ENCODE data around the gene SLC30A1.

- TF ChIP-seq CTCF (IDR thresholded peaks at IDR 0.05; ENCODE audit: control extremely low read depth in 1 of 3, insufficient read depth in 1 of 3, low read depth in 1 of 3, low read length in 3 of 3) (no peak), SRF (IDR thresholded peaks at IDR 0.05; ENCODE audit: low read depth, low read length) (no peak), RFX5 (IDR thresholded peaks at IDR 0.05; ENCODE audit: borderline replicate concordance, low read depth, low read length) (no peak), EP300 (IDR thresholded peaks at IDR 0.05; ENCODE audit: borderline replicate concordance in 1 of 2, low read depth in 2 of 2, low read length in 2 of 2) (no peak), RNF2 (IDR thresholded peaks at IDR 0.05; ENCODE audit: borderline replicate concordance, low read depth, low read length, missing control alignments, poor library complexity, severe bottlenecking) (no peak)
These were observed 40.4 kb upstream of the SLC30A1 start for GRCh38 chr1:211619033-211619996.
